Ovary (tissue), 9 donors: ENCODE data around the gene GNG10. TPM values are rescaled to one million over a fixed set of nuclear protein-coding genes. Genes with fewer than 3 reads are reported as not detected.

ENCODE experiments used
- DNase-seq, 5 donors: peaks; one replicate each; pipeline ENCODE4 v3.0.0-alpha.2; 2019 to 2020
- H3K27ac ChIP-seq, 2 donors: fragments of 200-600 bp; one replicate each; pipeline versions ENCODE4 v1.5.1 to v1.8.0; 2019 to 2022
- H3K27me3 ChIP-seq: fragments of 200-600 bp; one replicate; pipeline ENCODE4 v1.8.0; 2022
- H3K36me3 ChIP-seq: fragments of 200-600 bp; sonication (generic); one replicate; pipeline ENCODE4 v1.5.1; 2019
- H3K4me1 ChIP-seq: one replicate; pipeline ENCODE4 v1.8.1; 2013; ENCODE audit warnings: mild to moderate bottlenecking, moderate library complexity; ENCODE audit not compliant: insufficient read depth
- H3K4me3 ChIP-seq: fragments of 200-600 bp; sonication (generic); one replicate; pipeline ENCODE4 v1.5.1; 2017
- H3K9me3 ChIP-seq, 2 donors: fragments of 200-600 bp in 1 of 2; sonication (generic) in 1 of 2; one replicate each; pipeline versions ENCODE4 v1.5.1 to v1.8.1; 2013 to 2019; ENCODE audit warnings: mild to moderate bottlenecking in 1 of 2, moderate library complexity in 1 of 2
- CTCF ChIP-seq, 3 donors: fragments of 450-650 bp in 2 of 3; fragments of 200-600 bp in 1 of 3; IDR thresholded peaks; one replicate each; pipeline versions ENCODE4 v1.5.1 to v1.8.0; 2016 to 2022; ENCODE audit warnings: antibody characterized with exemption in 3 of 3, mild to moderate bottlenecking in 1 of 3
- EP300 ChIP-seq: sonication (generic); formaldehyde crosslinking; IDR thresholded peaks from one replicate; pipeline ENCODE4 v1.6.1; 2017; ENCODE audit warnings: antibody characterized with exemption
- POLR2A ChIP-seq: fragments of 450-650 bp; IDR thresholded peaks from one replicate; pipeline ENCODE4 v1.6.1; 2017; ENCODE audit warnings: antibody characterized with exemption, mild to moderate bottlenecking, moderate library complexity
- WGBS, 3 donors: extraction: QIAGEN DNeasy Blood & Tissue Kit in 1 of 3; methylation state at CpG; one replicate each; pipeline versions ENCODE4 v1.1.5 to v1.1.7; 2013 to 2017; 5-methylcytosine and 5-hydroxymethylcytosine counted together
- intact Hi-C, 4 donors: fragments of 100-400 bp; cut with DNase I; formaldehyde crosslinking; loops; one replicate each; pipeline versions ENCODE4 v1.11.0 to v1.15.1; 2022 to 2023
- polyA plus RNA-seq, 2 donors: library from polyadenylated mRNA; stranded (reverse); fragments of 200-250 nt in 1 of 2; fragments of 350-450 nt in 1 of 2; fragmentation: Illumina TruSeq in 1 of 2; extraction: RNeasy Lipid Tissue Mini Kit (QIAGEN cat#74804) in 1 of 2; gene quantifications; one replicate each; pipeline ENCODE4 v1.2.3, GENCODE V29; 2013 to 2014
- total RNA-seq, 7 donors: library from RNA; depleted of rRNA in 2 of 7; stranded (reverse); fragments of >200 nt in 2 of 7; fragmentation: NEBNext Ultra II Directional in 3 of 7; extraction: Animal tissue kit (Norgen Biotek cat#: 25700) in 3 of 7; gene quantifications; one replicate each; pipeline versions ENCODE4 v1.1.0 to v1.2.4, GENCODE V29; 2016 to 2023
- donor health status: DM: no; HTN: no; CAD: no; lungs with moderate emphysema.
- donor health status: DM: no; HTN: no; CAD: no.
- donor health status: Bipolar disorder and iron deficiency.
- donor health status: DM: yes; HTN: yes; CAD: no.
- donor health status: DM: no; HTN: no; CAD: no.
- donor health status: DM: yes; HTN: yes; CAD: no.

The GNG10 gene
- total and polyA plus RNA-seq, 9 donors, result 19.8 to 45.8 (median 29.3) TPM

GRCh38 chr9:111634860-111635259 is 26.5 kb upstream of the GNG10 start:
- TF ChIP-seq POLR2A, result no peak
- no peak for TF ChIP-seq EP300
- no peak for TF ChIP-seq CTCF (IDR thresholded peaks at IDR 0.05)
- Histone ChIP-seq H3K36me3 (no peaks in the 10 kb centered on the region), H3K9me3 (no peaks in the 10 kb centered on the region), H3K27ac (no peak overlapping the region), H3K4me3 (no peak overlapping the region), H3K27me3 (no peaks in the 10 kb centered on the region), H3K4me1 (peaks cover 6% of the 10 kb centered on the region)
- intact Hi-C loops, result no loop called here
- no peak for DNase-seq
- 82 to 94% (median 86%) methylated on average over 1 of the region's 1 CpG for WGBS, 3 donors

GRCh38 chr9:111637421-111637950 is 23.9 kb upstream of the GNG10 start:
- H3K4me3 ChIP-seq, result no peak overlapping the region
- intact Hi-C loops, result no loop called here
- no peaks in the 10 kb centered on the region for H3K36me3 ChIP-seq
- DNase-seq, result no peak
- peaks cover 6% of the 10 kb centered on the region for H3K4me1 ChIP-seq
- no peaks in the 10 kb centered on the region for H3K27me3 ChIP-seq
- WGBS, 3 donors, result 67 to 83% (median 72%) methylated on average over 6 of the region's 6 CpGs
- H3K27ac ChIP-seq, result no peak overlapping the region
- H3K9me3 ChIP-seq, result no peaks in the 10 kb centered on the region
- TF ChIP-seq CTCF (IDR thresholded peaks at IDR 0.05) (no peak), POLR2A (no peak), EP300 (no peak)

GRCh38 chr9:111644195-111644772 is 17.1 kb upstream of the GNG10 start:
- Histone ChIP-seq H3K4me1 (no peaks in the 10 kb centered on the region), H3K27me3 (no peaks in the 10 kb centered on the region), H3K4me3 (no peak overlapping the region), H3K9me3 (no peaks in the 10 kb centered on the region), H3K36me3 (no peaks in the 10 kb centered on the region), H3K27ac (no peak overlapping the region)
- WGBS, 3 donors, result 84 to 86% (median 85%) methylated on average over 8 of the region's 8 CpGs
- no peak for DNase-seq
- intact Hi-C loops, result no loop called here
- TF ChIP-seq EP300 (no peak), POLR2A (no peak), CTCF (IDR thresholded peaks at IDR 0.05) (no peak)

- no peaks in the 10 kb centered on the region for H3K9me3 ChIP-seq
- TF ChIP-seq EP300, result no peak
- TF ChIP-seq POLR2A, result no peak
- TF ChIP-seq CTCF (IDR thresholded peaks at IDR 0.05), result no peak
- WGBS, 3 donors, result 87 to 97% (median 92%) methylated on average over 1 of the region's 1 CpG
- no peaks in the 10 kb centered on the region for H3K27me3 ChIP-seq
- intact Hi-C loops, result no loop called here
- H3K36me3 ChIP-seq, result no peaks in the 10 kb centered on the region
- H3K4me1 ChIP-seq, result no peaks in the 10 kb centered on the region
- H3K4me3 ChIP-seq, result no peak overlapping the region
- H3K27ac ChIP-seq, result no peak overlapping the region
- no peak for DNase-seq
Measured at GRCh38 chr9:111645806-111646205, 15.6 kb upstream of the GNG10 start.
